GM23338 (cell line): ENCODE data around the gene HABP4.

ENCODE experiments used
- CREB1 ChIP-seq: fragments of 250-450 bp; sonication (Bioruptor Pico); IDR thresholded peaks from 2 replicates; pipeline ENCODE4 v1.5.0; 2020; ENCODE audit warnings: low read depth, mild to moderate bottlenecking, moderate library complexity
- CTCF ChIP-seq, 2 experiments: fragments of 200-600 bp in 1 of 2; sonication (generic) in 1 of 2; conservative IDR thresholded peaks; 2 replicates each; pipeline versions ENCODE4 v1.5.1 to v1.6.1; 2016 to 2017; ENCODE audit warnings: antibody characterized with exemption in 2 of 2, low read depth in 2 of 2, mild to moderate bottlenecking in 2 of 2, moderate library complexity in 1 of 2
- ETS1 ChIP-seq: IDR thresholded peaks from 2 replicates; pipeline ENCODE4 v1.6.1; 2016; ENCODE audit warnings: antibody characterized with exemption
- EZH2 ChIP-seq: fragments of 200-600 bp; sonication (generic); IDR thresholded peaks from one replicate; pipeline ENCODE4 v1.8.0; 2017; ENCODE audit warnings: antibody characterized with exemption, mild to moderate bottlenecking, low read depth; ENCODE audit not compliant: unreplicated experiment
- EZH2phosphoT487 ChIP-seq: fragments of 200-600 bp; sonication (generic); IDR thresholded peaks from one replicate; pipeline ENCODE4 v1.8.1; 2018; ENCODE audit warnings: antibody characterized with exemption; ENCODE audit not compliant: unreplicated experiment
- JUNB ChIP-seq: IDR thresholded peaks from one replicate; pipeline ENCODE4 v1.6.1; 2016; ENCODE audit warnings: antibody characterized with exemption; ENCODE audit not compliant: unreplicated experiment
- NANOG ChIP-seq: IDR thresholded peaks from 2 replicates; pipeline ENCODE4 v1.6.1; 2016; ENCODE audit warnings: antibody characterized with exemption, borderline replicate concordance
- POLR2AphosphoS5 ChIP-seq: IDR thresholded peaks from 2 replicates; pipeline ENCODE4 v1.6.1; 2016; ENCODE audit warnings: antibody characterized with exemption, low read depth
- REST ChIP-seq: IDR thresholded peaks from one replicate; pipeline ENCODE4 v1.6.1; 2018; ENCODE audit warnings: antibody characterized with exemption; ENCODE audit not compliant: unreplicated experiment
- ZNF114 ChIP-seq: fragments of 250-450 bp; sonication (Bioruptor Pico); IDR thresholded peaks from 2 replicates; pipeline ENCODE4 v1.5.0; 2020; ENCODE audit warnings: mild to moderate bottlenecking, moderate library complexity
- ZNF331 ChIP-seq: fragments of 250-450 bp; sonication (Bioruptor Pico); IDR thresholded peaks from 2 replicates; pipeline ENCODE4 v1.5.0; 2020; ENCODE audit warnings: low read depth, mild to moderate bottlenecking, moderate library complexity
- ZNF462 ChIP-seq: fragments of 250-450 bp; sonication (Bioruptor Pico); IDR thresholded peaks from 2 replicates; pipeline ENCODE4 v1.5.0; 2020; ENCODE audit warnings: mild to moderate bottlenecking, moderate library complexity

GRCh38 chr9:96510258-96510657 is 60.3 kb downstream of the HABP4 start:
- TF ChIP-seq CTCF (conservative IDR thresholded peaks at IDR 0.05; ENCODE audit: low read depth in 2 of 2) = no peak
- no peak for TF ChIP-seq NANOG
- TF ChIP-seq EZH2phosphoT487 = no peak
- no peak for TF ChIP-seq EZH2
- no peak for TF ChIP-seq POLR2AphosphoS5
- no peak for TF ChIP-seq REST
- no peak for TF ChIP-seq JUNB
- no peak for TF ChIP-seq CREB1
- TF ChIP-seq ZNF114 (CRISPR knock-in tag) = no peak
- no peak for TF ChIP-seq ETS1
- TF ChIP-seq ZNF331 = no peak
- TF ChIP-seq ZNF462 (CRISPR knock-in tag) = no peak
